IPS-18a (cell line): ENCODE results near the gene NRL.

ENCODE experiments used
- H3K27ac ChIP-seq: one replicate; pipeline ENCODE4 v1.5.1; 2013; ENCODE audit warnings: low read length
- H3K27me3 ChIP-seq: one replicate; pipeline ENCODE4 v1.6.1; 2013; ENCODE audit warnings: mild to moderate bottlenecking, low read length; ENCODE audit not compliant: control insufficient read depth, insufficient read depth
- H3K36me3 ChIP-seq: one replicate; pipeline ENCODE4 v1.6.1; 2013; ENCODE audit warnings: low read depth, low read length; ENCODE audit not compliant: control insufficient read depth
- H3K4me1 ChIP-seq: one replicate; pipeline ENCODE4 v1.6.1; 2013; ENCODE audit warnings: low read depth, low read length; ENCODE audit not compliant: control insufficient read depth
- H3K4me3 ChIP-seq: one replicate; pipeline ENCODE4 v1.5.1; 2013; ENCODE audit warnings: low read length
- H3K9ac ChIP-seq: one replicate; pipeline ENCODE4 v1.6.1; 2013; ENCODE audit warnings: mild to moderate bottlenecking, low read length, moderate library complexity
- H3K9me3 ChIP-seq: one replicate; pipeline ENCODE4 v1.6.1; 2013; ENCODE audit warnings: low read depth, low read length; ENCODE audit not compliant: control insufficient read depth

The NRL gene

GRCh38 chr14:24082411-24083080 lies 32.2 kb downstream of the NRL start:
- no peaks in the 10 kb centered on the region for H3K36me3 ChIP-seq
- H3K9ac ChIP-seq, result no peak overlapping the region
- peaks cover 22% of the 10 kb centered on the region for H3K27me3 ChIP-seq
- H3K4me3 ChIP-seq, result no peak overlapping the region
- no peaks in the 10 kb centered on the region for H3K9me3 ChIP-seq
- no peak overlapping the region for H3K27ac ChIP-seq
- H3K4me1 ChIP-seq, result peaks cover 16% of the 10 kb centered on the region

DNA sequence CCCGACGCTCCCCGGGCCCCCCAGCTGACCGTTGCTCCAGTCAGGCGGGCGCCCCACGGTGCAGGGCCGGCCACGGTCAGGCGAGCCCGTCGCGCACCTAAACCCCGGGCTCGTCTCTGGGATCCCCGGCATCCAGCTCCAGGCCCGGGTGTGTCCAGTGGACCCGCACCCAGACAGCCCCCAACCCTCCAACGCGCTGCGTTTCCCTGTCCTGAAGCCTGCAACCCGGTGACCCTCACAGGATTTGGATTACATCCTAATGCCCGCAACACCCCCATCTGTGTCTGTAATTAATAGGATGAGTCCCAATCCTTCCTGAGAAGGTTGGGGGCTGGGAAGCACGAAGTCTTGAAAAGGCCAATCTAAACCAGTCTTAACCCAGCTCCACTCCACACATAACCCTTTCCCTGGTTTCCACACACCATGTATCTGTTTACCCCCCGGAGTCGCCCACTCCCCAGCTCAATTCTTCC lies 33.0 kb downstream of the NRL start:
- H3K27me3 ChIP-seq, result peaks cover 22% of the 10 kb centered on the region
- H3K36me3 ChIP-seq, result no peaks in the 10 kb centered on the region
- no peaks in the 10 kb centered on the region for H3K9me3 ChIP-seq
- H3K9ac ChIP-seq, result peak overlapping the region; percentile 47
- peak overlapping the region; percentile 70 for H3K4me3 ChIP-seq
- peaks cover 16% of the 10 kb centered on the region for H3K4me1 ChIP-seq
- H3K27ac ChIP-seq, result no peak overlapping the region

GRCh38 chr14:24080888-24081738 lies 33.6 kb downstream of the NRL start:
- Histone ChIP-seq H3K4me1 (peaks cover 16% of the 10 kb centered on the region), H3K4me3 (peak overlapping the region; percentile 70), H3K9me3 (no peaks in the 10 kb centered on the region), H3K27ac (no peak overlapping the region), H3K36me3 (no peaks in the 10 kb centered on the region), H3K27me3 (peaks cover 22% of the 10 kb centered on the region), H3K9ac (peak overlapping the region; percentile 47)

DNA sequence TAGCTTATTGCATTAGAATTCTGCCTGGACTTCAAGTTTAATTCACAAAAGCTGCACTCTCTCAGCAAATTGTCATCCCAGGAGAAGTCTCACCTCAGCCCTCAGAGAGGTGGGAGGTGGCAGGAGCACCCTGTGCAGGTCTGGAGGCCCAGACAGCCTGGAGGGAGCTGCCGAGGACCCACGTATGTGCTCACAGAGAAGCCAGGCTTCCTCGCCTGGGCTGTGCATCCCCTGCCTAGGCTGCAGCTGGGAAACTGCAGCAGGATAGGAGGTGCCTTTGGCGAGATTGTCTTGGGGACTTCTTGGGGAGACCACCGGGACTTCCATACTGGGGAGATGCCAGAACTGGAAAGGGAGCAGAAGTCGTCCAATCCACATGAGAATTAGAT lies 34.6 kb downstream of the NRL start:
- no peak overlapping the region for H3K9ac ChIP-seq
- H3K27ac ChIP-seq, result no peak overlapping the region
- peaks cover 22% of the 10 kb centered on the region for H3K27me3 ChIP-seq
- H3K4me3 ChIP-seq, result peak overlapping the region; percentile 70
- peaks cover 16% of the 10 kb centered on the region for H3K4me1 ChIP-seq
- H3K9me3 ChIP-seq, result no peaks in the 10 kb centered on the region
- no peaks in the 10 kb centered on the region for H3K36me3 ChIP-seq

- Histone ChIP-seq H3K4me1 (peaks cover 16% of the 10 kb centered on the region), H3K36me3 (no peaks in the 10 kb centered on the region), H3K9me3 (no peaks in the 10 kb centered on the region), H3K9ac (no peak overlapping the region), H3K27me3 (peaks cover 22% of the 10 kb centered on the region), H3K4me3 (peak overlapping the region; percentile 70), H3K27ac (no peak overlapping the region)
Measured at GRCh38 chr14:24079491-24080141, 35.1 kb downstream of the NRL start.

DNA sequence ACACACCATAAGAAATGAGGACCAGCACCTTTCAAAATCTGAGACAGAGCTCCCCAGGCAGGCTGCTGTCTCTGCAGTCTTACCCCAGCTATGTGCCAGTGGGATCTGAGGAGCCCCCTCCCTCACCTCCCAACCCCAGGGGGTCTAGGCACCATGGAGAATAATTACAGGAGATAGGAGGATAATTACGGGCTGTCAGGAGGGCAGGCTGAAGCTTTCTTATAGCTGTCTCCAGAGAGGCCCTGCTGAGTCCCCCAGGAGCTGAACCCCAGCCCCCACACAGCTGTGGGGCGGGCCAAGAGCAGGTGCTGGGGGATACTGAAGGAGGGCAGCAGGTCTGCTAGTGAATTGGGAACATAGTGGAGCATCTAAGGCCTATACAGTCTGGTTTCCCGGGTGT lies 36.6 kb downstream of the NRL start:
- no peaks in the 10 kb centered on the region for H3K36me3 ChIP-seq
- no peak overlapping the region for H3K4me3 ChIP-seq
- no peak overlapping the region for H3K9ac ChIP-seq
- H3K27me3 ChIP-seq, result peaks cover 15% of the 10 kb centered on the region
- H3K4me1 ChIP-seq, result peaks cover 16% of the 10 kb centered on the region
- H3K9me3 ChIP-seq, result no peaks in the 10 kb centered on the region
- no peak overlapping the region for H3K27ac ChIP-seq

DNA sequence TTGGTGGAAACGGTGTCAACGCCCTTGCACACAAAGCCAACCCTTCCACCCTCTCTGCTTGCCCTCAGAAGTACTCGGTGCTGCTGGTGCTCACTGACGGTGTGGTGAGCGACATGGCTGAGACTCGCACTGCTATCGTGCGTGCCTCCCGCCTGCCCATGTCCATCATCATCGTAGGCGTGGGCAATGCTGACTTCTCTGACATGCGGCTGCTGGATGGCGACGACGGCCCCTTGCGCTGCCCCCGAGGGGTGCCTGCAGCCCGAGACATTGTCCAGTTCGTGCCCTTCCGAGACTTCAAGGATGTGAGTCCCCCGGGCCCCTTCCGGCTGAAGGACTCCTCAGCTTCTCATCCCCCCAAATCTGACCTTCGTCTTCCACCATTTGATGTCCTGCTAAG lies 37.7 kb downstream of the NRL start:
- Histone ChIP-seq H3K36me3 (no peaks in the 10 kb centered on the region), H3K27ac (no peak overlapping the region), H3K27me3 (peaks cover 5% of the 10 kb centered on the region), H3K4me1 (peaks cover 16% of the 10 kb centered on the region), H3K9me3 (no peaks in the 10 kb centered on the region), H3K4me3 (no peak overlapping the region), H3K9ac (no peak overlapping the region)

GRCh38 chr14:24076302-24076601 lies 38.5 kb downstream of the NRL start:
- H3K27me3 ChIP-seq, result no peaks in the 10 kb centered on the region
- no peak overlapping the region for H3K9ac ChIP-seq
- peaks cover 16% of the 10 kb centered on the region for H3K4me1 ChIP-seq
- H3K4me3 ChIP-seq, result no peak overlapping the region
- H3K9me3 ChIP-seq, result no peaks in the 10 kb centered on the region
- H3K36me3 ChIP-seq, result no peaks in the 10 kb centered on the region
- H3K27ac ChIP-seq, result no peak overlapping the region

GRCh38 chr14:24075485-24076301 lies 39.1 kb downstream of the NRL start:
- H3K9ac ChIP-seq, result no peak overlapping the region
- no peak overlapping the region for H3K27ac ChIP-seq
- no peak overlapping the region for H3K4me3 ChIP-seq
- H3K4me1 ChIP-seq, result peaks cover 14% of the 10 kb centered on the region
- H3K36me3 ChIP-seq, result no peaks in the 10 kb centered on the region
- no peaks in the 10 kb centered on the region for H3K27me3 ChIP-seq
- H3K9me3 ChIP-seq, result no peaks in the 10 kb centered on the region

- Histone ChIP-seq H3K4me3 (no peak overlapping the region), H3K27ac (no peak overlapping the region), H3K36me3 (no peaks in the 10 kb centered on the region), H3K27me3 (no peaks in the 10 kb centered on the region), H3K4me1 (peaks cover 5% of the 10 kb centered on the region), H3K9ac (no peak overlapping the region), H3K9me3 (no peaks in the 10 kb centered on the region)
Measured at GRCh38 chr14:24074625-24075484, 39.9 kb downstream of the NRL start.
